ENCODE measurements around the gene OVCH2.
"Not testable (repeated sequence)": the region's sequence is repeated elsewhere in the genome, so short reads cannot be mapped to it uniquely, and the experiment has no call there.

OVCH2 gene

GRCh38 chr11:7706377-7706776, at the start of gene OVCH2:
Gene OVCH2, minus strand, starts transcription at chr11:7706477. Its CDS starts 83 bp downstream, at chr11:7706394.
- DNase-seq (ENCODE audit: low read depth) = no peak

- DNase-seq (ENCODE audit: low read depth) = no peak
Measured at GRCh38 chr11:7749456-7749855, 43.2 kb upstream of the OVCH2 start.

DNA sequence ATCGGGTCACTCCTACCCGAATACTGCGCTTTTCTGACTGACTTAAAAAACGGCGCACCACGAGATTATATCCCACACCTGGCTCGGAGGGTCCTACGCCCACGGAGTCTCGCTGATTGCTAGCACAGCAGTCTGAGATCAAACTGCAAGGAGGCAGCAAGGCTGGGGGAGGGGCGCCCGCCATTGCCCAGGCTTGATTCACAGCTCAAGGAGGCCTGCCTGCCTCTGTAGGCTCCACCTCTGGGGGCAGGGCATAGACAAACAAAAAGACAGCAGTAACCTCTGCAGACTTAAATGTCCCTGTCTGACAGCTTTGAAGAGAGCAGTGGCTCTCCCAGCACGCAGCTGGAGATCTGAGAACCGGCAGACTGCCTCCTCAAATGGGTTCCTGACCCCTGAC, 28.5 kb upstream of the OVCH2 start:
- DNase-seq (ENCODE audit: low read depth) = not testable (repeated sequence)

DNA sequence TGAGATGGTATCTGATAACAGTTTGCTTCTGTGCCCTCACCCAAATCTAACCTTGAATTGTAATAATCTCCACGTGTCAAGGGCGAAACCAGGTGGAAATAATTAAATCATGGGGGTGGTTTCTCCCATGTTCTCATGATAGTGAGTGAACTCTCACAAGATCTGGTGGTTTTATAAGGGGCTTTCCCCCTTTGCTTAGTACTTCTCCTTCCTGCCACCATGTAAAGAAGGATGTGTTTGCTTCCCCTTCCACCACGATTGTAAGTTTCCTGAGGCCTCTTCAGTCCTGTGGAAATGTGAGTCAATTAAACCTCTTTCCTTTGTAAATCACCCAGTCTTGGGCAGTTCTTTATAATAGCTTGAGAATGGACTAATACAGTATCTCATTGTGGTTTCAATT, 8.5 kb upstream of the OVCH2 start:
- no peak for DNase-seq (ENCODE audit: low read depth)

DNA sequence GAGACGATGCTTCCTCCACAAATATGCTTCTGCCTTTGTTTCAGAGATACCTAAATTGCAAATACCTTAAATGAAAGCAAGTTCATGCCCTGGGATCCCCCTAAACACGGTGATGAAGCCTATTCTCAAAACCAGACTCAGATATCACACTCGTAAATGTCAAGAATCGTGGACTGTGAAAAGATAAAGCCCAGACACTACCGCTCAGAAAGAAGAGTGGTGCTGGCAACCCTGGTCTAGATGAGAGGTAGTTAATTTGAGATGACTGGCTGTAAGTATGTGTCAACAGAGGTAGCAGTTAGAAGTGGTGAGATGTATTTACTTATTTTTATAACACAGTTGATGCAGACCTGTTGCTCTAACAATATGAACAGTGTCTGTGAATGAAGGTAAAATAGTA, 2.5 kb downstream of the OVCH2 start:
- DNase-seq (ENCODE audit: low read depth) = no peak

DNA sequence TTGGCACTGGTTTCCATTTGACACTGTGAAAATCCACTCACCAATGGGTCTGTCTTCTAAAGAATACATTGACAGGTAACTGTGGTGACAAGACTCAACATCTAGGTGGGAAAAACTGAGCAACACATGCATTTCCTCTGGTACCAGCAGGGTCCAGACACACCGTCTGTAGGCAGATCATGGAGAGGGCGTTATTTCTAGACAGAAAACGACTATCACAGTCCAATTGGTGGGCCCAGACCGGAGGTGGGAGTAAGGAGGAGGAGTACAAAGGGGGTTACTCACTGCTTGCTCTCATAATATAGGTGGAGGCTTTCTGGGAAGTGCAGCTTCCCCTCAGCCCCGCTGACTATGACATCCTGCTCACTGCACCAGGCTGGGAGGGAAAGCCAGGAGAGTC, 9.9 kb downstream of the OVCH2 start:
- DNase-seq (ENCODE audit: low read depth) = no peak

DNA sequence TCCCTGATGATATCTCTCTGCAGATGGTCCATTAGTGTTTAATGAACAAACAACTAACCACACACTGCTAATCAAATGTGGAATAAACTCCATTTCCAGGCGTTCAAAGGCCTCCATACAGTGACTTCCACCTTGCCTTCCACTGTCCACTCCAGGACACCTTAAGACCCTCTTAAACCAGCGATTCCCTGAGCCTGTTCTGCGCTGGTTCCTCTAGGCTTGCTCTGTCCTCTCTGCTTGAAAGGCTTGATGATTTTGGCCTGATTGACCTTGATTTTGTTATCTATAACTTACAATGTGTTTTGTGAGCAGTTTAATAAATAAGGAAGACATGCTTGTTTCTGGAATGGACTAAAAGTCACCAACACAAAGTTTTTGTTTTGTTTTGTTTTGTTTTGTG, 12.0 kb downstream of the OVCH2 start:
- DNase-seq (ENCODE audit: low read depth) = no peak

- DNase-seq (ENCODE audit: low read depth) = no peak
Measured at GRCh38 chr11:7692426-7692825, 13.9 kb downstream of the OVCH2 start.

GRCh38 chr11:7691759-7692350, 14.4 kb downstream of the OVCH2 start:
- DNase-seq (ENCODE audit: low read depth) = no peak

- no peak for DNase-seq (ENCODE audit: low read depth)
Measured at GRCh38 chr11:7690648-7691047, 15.6 kb downstream of the OVCH2 start.

DNA sequence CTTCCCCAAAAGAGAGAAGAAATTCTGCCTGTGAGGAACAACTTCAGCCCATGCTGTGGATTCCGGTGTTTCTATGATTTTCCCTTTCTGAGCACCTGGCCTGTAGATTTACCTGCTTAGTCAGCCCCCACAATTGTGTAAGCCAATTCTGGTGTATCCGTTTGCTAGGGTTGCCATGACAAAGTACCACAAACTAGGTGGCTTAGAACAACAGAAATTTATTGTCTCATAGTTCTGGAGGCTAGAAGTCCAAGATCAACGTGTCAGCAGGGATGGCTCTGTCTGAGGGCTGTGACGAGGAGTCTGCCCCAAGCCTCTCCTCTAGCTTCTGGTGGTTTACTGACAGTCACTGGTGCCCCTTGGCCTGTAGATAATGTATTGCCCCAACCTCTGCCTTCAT, 17.0 kb downstream of the OVCH2 start:
- DNase-seq (ENCODE audit: low read depth) = no peak

GRCh38 chr11:7688238-7688826, 17.9 kb downstream of the OVCH2 start:
- no peak for DNase-seq (ENCODE audit: low read depth)

DNA sequence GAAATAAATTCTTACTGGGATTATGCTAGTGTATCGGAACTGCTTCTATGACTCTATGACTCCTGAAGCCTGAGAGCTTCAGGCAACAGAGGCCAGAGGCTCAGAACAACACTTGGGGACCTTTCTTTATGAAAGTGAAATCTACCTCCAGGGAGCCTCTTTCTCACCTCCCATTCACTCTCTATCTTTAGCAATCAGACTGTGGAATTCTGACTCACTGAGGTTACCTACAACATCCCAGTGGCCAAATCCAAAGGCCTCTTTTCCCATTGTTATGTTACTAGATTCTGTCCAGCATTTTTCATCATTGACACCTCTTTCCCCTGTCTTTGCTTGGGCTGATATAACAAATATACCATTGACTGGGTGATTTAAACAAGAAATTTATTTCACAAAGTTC, 18.9 kb downstream of the OVCH2 start:
- no peak for DNase-seq (ENCODE audit: low read depth)

GRCh38 chr11:7686761-7687160, 19.5 kb downstream of the OVCH2 start:
- no peak for DNase-seq (ENCODE audit: low read depth)

DNA sequence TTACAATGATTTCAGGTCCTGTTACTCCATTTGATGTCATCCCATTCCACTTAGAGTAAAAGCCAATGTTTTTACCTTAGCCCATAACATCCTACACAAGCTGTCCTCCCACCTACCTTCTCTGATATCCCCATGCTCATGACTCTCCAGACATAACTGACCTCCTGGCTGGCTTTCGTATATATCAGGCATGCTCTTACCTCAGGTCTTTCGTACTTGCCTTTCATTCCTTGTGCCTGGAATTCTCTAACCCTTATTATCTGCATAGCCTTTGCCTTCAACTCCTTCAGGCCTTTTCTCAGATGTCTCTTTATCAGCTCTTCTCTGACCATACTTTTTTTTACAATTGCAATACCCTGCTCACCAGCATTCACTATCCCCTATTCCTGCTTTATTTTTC, 22.7 kb downstream of the OVCH2 start:
- DNase-seq (ENCODE audit: low read depth) = no peak

GRCh38 chr11:7677796-7678201, 28.5 kb downstream of the OVCH2 start:
- DNase-seq (ENCODE audit: low read depth) = no peak

DNA sequence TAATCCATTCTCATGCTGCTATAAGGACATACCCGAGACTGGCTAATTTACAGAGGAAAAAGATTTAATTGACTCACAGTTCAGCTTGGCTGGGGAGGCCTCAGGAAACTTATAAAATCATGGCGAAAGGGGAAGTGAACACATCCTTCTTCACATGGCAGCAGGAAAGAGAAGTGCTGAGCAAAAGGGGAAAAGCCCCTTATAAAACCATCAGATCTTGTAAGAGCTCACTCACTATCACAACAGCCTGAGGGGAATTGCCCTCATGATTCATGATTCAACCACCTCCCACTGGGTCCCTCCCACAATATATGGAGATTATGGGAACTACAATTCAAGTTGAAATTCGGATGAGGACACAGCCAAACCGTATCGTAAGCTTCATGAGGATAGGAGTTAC, 29.2 kb downstream of the OVCH2 start:
- DNase-seq (ENCODE audit: low read depth) = no peak

DNA sequence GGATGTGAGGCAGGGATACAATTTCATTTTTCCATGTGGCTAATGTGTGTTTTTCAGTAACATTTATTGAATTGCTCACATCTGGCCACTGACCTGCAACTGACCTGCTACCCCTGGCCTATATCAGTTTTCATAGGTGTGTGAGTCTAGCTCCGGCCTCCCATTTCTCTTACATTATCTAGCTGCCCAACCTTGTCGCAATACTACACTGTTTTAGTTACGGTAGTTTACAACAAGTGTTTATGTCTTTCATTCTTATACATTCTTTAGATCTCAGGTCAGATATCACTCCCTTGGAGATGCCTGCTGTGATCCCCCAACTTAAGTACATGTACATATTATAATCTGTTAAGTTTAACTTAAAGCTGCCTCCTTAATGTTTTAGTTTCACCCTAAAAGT, 30.6 kb downstream of the OVCH2 start:
- DNase-seq (ENCODE audit: low read depth) = no peak

DNA sequence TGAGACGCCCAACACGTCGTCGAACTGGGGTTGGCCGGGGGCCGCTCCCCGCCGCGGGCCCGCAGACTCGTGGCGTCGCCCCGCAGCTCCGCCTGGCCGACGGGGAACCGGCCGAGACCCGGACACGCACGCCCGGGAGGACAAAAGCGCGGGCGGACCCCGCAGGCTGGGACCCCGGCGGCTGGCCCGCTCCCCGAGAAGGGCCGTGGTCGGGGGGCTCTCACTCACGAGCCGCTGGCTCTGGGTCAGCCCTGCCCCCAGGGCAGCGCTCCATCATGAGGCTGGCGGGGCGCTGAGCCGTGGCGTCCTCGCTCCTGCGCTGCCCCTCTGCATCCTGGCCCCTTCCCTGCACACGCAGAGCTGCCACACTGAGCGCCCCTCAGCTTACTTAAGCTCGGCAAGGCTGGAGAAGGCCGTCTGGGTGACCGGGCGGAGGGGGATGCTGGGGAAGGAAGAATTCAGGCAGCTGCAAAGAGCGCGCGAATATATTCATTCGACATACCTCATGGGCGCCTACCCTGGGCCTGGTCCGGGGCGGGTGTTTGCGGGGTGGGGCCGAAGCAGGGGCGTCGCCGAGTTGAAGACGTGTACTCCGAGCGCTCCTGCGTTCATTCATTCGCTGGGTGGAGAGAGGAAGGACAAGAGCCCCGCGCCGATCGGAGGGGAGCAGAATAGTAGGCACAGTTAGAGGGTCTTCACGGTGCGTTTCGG, 32.4 kb downstream of the OVCH2 start:
- no peak for DNase-seq (ENCODE audit: low read depth)

- no peak for DNase-seq (ENCODE audit: low read depth)
Measured at GRCh38 chr11:7672960-7673723, 33.1 kb downstream of the OVCH2 start, which contains the start of gene CYB5R2. Gene CYB5R2, minus strand, starts transcription at chr11:7673500. Its CDS starts 675 bp downstream, at chr11:7672825.

- no peak for DNase-seq (ENCODE audit: low read depth)
Measured at GRCh38 chr11:7672276-7672959, 33.9 kb downstream of the OVCH2 start.
